Aorta (tissue), 5 donors: ENCODE data around the gene PPFIA4. TPM values are rescaled to one million over a fixed set of nuclear protein-coding genes. Genes with fewer than 3 reads are reported as not detected.

ENCODE experiments used
- ATAC-seq: fragments of 200-7000 bp; cut with Tn5 transposase; one replicate; pipeline ENCODE4 v1.9.1; 2022; ENCODE audit warnings: moderate library complexity; ENCODE audit not compliant: low FRiP score
- DNase-seq, 2 donors: peaks; one replicate each; pipeline ENCODE4 v3.0.0-alpha.2; 2020
- H3K27ac ChIP-seq, 2 donors: one replicate each; pipeline ENCODE4 v1.5.1; 2013; ENCODE audit warnings: low read length in 2 of 2, mild to moderate bottlenecking in 2 of 2, moderate library complexity in 2 of 2, control low read depth in 1 of 2, inconsistent platforms in 1 of 2, low read depth in 1 of 2
- H3K27me3 ChIP-seq, 2 donors: one replicate each; pipeline ENCODE4 v1.6.1; 2013; ENCODE audit warnings: control low read depth in 1 of 2, low read length in 1 of 2, mild to moderate bottlenecking in 1 of 2, moderate library complexity in 1 of 2; ENCODE audit not compliant: insufficient read depth in 2 of 2, control insufficient read depth in 1 of 2
- H3K36me3 ChIP-seq, 2 donors: one replicate each; pipeline ENCODE4 v1.6.1; 2013; ENCODE audit warnings: control low read depth in 1 of 2, low read length in 1 of 2, mild to moderate bottlenecking in 1 of 2; ENCODE audit not compliant: insufficient read depth in 2 of 2, control insufficient read depth in 1 of 2
- H3K4me1 ChIP-seq, 2 donors: one replicate each; pipeline ENCODE4 v1.6.1; 2013; ENCODE audit warnings: low read length in 2 of 2, control low read depth in 1 of 2, mild to moderate bottlenecking in 1 of 2, moderate library complexity in 1 of 2; ENCODE audit not compliant: insufficient read depth in 2 of 2, control insufficient read depth in 1 of 2
- H3K4me3 ChIP-seq, 2 donors: one replicate each; pipeline ENCODE4 v1.5.1; 2013; ENCODE audit warnings: low read length in 2 of 2, control low read depth in 1 of 2, mild to moderate bottlenecking in 1 of 2
- H3K9me3 ChIP-seq: one replicate; pipeline ENCODE4 v1.6.1; 2013; ENCODE audit warnings: mild to moderate bottlenecking, low read length; ENCODE audit not compliant: control insufficient read depth
- WGBS, 2 donors: extraction: QIAGEN DNeasy Blood & Tissue Kit; methylation state at CpG; one replicate each; pipeline ENCODE4 v1.1.7; 2013; 5-methylcytosine and 5-hydroxymethylcytosine counted together
- intact Hi-C, 2 donors: fragments of 100-400 bp; cut with DNase I; formaldehyde crosslinking; loops; one replicate each; pipeline versions ENCODE4 v1.14.2 to v1.15.0; 2022
- polyA plus RNA-seq, 2 donors: library from polyadenylated mRNA; stranded (reverse); fragments of 200-250 nt; gene quantifications; one replicate each; pipeline ENCODE4 v1.2.3, GENCODE V29; 2013
- total RNA-seq, 2 donors: library from RNA; stranded (reverse); fragmentation: NEBNext Ultra II Directional; extraction: Animal tissue kit (Norgen Biotek cat#: 25700); gene quantifications; one replicate each; pipeline ENCODE4 v1.2.1, GENCODE V29; 2021
- donor health status: healthy with polysubstance abuse.
- donor health status: Bipolar disorder and iron deficiency.
- donor health status: DM: no; HTN: no; CAD: no.
- donor health status: DM: no; HTN: no; CAD: no.
- donor health status: DM: yes; HTN: yes; CAD: no.

PPFIA4 gene
- total and polyA plus RNA-seq, 4 donors: 3.3 to 22.7 (median 13.0) TPM

DNA sequence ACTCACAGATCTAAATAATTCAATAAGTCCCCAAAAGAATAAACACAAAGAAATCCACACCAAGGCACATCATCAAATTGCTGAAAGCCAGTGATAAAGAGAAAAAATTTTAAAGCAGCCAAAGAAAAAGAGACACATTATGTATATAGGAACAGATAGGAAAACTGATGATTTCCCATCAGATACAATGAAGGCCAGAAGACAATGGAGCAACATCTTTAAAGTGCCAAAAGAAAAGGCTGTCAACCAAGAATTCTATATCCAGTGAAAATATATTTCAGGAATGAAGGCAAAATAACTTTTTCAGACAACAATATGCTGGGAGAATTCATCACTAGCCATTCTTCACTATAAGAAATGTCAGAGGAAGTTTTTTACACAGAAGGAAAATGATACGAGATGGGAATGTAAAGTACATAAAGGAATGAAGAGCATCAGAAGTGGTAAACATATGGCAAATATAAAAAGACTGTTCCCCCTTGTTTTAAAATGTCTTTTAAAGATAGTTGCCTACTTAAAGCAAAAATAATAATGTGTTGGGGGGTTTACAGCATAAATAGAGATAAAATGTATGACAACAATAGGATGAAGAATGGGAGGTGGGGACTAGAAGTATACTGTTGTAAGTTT lies 68.9 kb downstream of the PPFIA4 start:
- no peak for DNase-seq
- Histone ChIP-seq H3K36me3 (no peaks in the 10 kb centered on the region), H3K9me3 (peaks cover 2% of the 10 kb centered on the region), H3K4me1 (no peaks in the 10 kb centered on the region), H3K27me3 (no peaks in the 10 kb centered on the region), H3K4me3 (no peak overlapping the region), H3K27ac (no peak overlapping the region)
- no peak for ATAC-seq
- 88 to 94% methylated on average over 1 of the region's 1 CpG for WGBS, 2 donors
- intact Hi-C loops: no loop called here

DNA sequence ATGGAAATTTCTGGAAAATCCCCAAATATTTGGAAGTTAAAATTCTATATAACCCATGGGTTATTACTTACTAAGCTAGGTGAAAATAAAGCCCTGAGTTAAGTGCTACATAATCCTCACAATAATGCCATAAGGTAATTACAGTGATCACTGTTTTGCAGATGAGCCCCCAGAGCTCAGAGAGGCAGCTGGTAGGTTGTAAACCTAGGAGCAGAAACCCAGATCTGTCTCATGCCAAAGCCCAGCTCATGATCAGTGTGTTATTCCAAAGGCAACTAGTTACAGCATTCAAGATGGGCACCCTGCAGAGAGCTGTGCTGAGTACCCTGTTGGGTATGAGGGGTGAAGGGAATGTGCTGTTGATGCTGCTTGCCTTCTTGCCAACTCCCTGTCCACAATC lies 70.3 kb downstream of the PPFIA4 start:
- intact Hi-C loops: no loop called here

DNA sequence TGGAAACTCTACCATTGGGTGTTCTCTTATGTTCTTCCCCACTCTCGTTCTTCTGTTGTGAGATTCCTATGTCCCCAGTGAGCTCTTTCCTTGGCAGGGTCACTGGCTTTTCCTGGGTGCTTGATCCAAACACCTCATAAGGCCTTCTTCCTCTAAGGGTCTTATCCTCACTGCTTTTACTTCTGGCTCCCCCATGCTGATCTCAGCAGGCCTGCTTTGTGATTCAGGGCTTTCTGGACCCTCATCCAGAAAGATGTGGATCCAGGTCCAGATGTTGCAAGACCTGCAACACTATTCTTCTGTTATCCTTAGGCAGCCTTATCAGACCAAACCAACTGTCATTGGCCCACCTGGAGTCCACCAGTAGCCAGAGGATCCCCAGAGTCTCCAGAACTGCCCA lies 70.7 kb downstream of the PPFIA4 start:
- Histone ChIP-seq H3K4me3 (no peak overlapping the region), H3K9me3 (peaks cover 2% of the 10 kb centered on the region), H3K36me3 (no peaks in the 10 kb centered on the region), H3K27me3 (no peaks in the 10 kb centered on the region), H3K4me1 (no peaks in the 10 kb centered on the region), H3K27ac (no peak overlapping the region)
- intact Hi-C loops: no loop called here
- DNase-seq: no peak
- ATAC-seq: no peak
- 67 to 81% methylated on average over 1 of the region's 1 CpG for WGBS, 2 donors

More for the DNA sequence above, 70.3 kb downstream of the PPFIA4 start:
- no peaks in the 10 kb centered on the region for H3K27me3 ChIP-seq
- ATAC-seq (no peak), DNase-seq (no peak)
- no peak overlapping the region for H3K27ac ChIP-seq
- H3K4me1 ChIP-seq: no peaks in the 10 kb centered on the region
- no peak overlapping the region for H3K4me3 ChIP-seq
- no peaks in the 10 kb centered on the region for H3K36me3 ChIP-seq
- H3K9me3 ChIP-seq: peaks cover 2% of the 10 kb centered on the region

DNA sequence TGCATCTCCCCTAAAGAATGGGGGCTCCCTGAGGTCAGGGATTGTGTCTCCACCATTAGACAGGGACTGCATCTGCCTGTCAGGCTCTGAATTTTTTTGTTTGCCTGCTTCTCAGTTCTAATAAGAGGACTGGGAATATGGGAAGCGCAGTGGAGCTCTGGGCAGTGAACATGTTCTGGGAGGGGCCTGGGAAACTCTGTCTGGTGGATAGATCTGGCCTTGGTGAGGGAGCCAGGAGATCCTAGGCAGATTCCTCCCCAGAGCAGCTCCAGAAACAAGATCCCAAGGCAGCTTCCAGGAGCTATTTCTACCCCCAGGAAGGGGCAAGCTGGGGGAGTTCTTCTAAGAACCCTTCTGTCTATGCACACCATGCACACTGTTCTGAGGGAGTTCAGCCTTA lies 72.2 kb downstream of the PPFIA4 start:
- intact Hi-C loops: no loop called here
- DNase-seq (no peak), ATAC-seq (no peak)
- Histone ChIP-seq H3K27me3 (no peaks in the 10 kb centered on the region), H3K4me3 (no peak overlapping the region), H3K4me1 (no peaks in the 10 kb centered on the region), H3K9me3 (peaks cover 2% of the 10 kb centered on the region), H3K27ac (no peak overlapping the region), H3K36me3 (no peaks in the 10 kb centered on the region)
- WGBS, 2 donors: 78 to 85% methylated on average over 1 of the region's 1 CpG

DNA sequence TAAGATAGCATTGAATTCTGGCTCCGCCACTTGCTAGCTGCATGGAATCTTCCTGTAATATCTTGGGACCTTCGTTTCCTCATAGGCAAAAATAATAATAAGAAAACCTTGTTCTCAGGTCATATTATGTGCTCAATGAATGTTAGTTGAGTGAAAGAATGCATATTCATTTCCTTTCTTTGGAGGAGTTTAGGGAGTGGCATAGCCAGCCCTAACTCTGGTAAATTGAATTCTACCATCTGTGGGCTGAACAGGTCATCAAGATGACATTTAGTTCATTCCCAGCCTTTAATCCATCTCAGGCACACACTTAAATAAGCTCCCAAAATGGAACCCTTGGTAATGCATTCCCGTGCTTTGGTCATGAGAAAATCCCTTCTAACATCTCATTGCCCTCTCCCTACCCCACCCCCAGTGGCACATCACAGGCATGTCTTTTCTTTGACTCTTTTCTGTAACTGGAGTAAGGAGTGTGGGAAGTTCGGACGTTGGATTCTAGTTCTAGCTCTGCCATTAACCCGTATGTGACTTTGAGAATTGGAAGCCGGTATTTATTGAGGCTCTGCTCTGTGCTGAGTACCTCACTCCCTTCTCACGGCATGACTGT lies 72.7 kb downstream of the PPFIA4 start:
- no peaks in the 10 kb centered on the region for H3K4me1 ChIP-seq
- no peak for ATAC-seq
- no peaks in the 10 kb centered on the region for H3K27me3 ChIP-seq
- H3K27ac ChIP-seq: no peak overlapping the region
- no peaks in the 10 kb centered on the region for H3K36me3 ChIP-seq
- WGBS, 2 donors: 69 to 77% methylated on average over 8 of the region's 8 CpGs
- intact Hi-C loops: no loop called here
- peaks cover 2% of the 10 kb centered on the region for H3K9me3 ChIP-seq
- DNase-seq: no peak
- no peak overlapping the region for H3K4me3 ChIP-seq

DNA sequence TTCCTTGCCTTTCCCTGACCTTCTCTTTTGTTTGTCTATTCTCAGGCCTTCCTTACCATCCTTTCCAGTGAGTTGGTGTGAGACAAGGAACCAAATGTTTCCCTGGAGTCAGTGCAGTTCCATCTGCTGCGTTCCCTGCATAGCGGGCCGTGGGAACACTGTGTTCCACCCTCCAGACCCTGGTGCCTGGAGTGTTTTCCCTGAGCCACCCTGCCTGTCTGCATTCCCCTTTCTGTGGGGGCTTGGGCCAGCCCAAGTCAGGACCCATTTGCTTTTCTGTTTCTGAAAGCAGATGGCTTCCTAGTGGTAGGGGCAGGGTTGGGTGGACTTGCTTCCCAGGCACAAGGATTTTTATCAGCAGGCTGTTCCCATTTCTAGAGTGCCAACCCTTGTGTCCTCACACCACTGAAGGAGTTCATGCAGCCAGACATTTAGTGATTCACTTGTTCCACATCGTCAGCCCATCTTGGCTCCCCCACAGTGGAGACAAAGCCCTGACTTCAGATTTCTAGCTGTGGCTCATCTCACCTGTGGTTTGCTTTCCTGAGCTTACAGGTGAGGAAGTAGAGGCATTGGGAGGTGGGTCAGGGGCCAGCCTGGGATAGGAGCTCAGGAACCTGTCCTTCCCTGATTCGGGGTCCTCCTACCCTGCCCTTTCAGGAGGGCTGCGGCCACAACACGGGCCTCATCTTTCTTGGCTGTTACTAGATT lies 73.7 kb downstream of the PPFIA4 start:
- Histone ChIP-seq H3K27ac (no peak overlapping the region), H3K36me3 (no peaks in the 10 kb centered on the region), H3K4me3 (no peak overlapping the region), H3K9me3 (peaks cover 2% of the 10 kb centered on the region), H3K27me3 (no peaks in the 10 kb centered on the region), H3K4me1 (no peaks in the 10 kb centered on the region)
- 83 to 89% methylated on average over 7 of the region's 7 CpGs for WGBS, 2 donors
- no peak for DNase-seq
- ATAC-seq: no peak
- intact Hi-C loops: no loop called here

DNA sequence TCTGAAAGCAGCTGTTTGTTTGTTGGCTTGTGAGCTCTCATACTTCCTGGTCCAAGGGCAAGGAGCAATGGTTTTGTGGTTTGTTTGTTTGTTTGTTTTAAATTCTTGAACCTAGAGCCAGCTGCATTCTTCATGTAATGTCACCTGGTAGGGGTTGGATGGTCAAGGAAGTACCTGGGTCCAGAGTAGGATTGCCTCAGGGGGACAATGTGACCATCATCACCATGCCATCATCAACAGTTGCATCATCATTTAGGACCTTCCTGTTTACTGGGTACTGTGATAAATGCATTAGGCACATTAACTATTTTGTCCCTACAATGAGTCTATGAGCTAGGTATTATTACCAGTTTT lies 74.2 kb downstream of the PPFIA4 start:
- no peak for DNase-seq
- H3K4me3 ChIP-seq: no peak overlapping the region
- ATAC-seq: no peak
- intact Hi-C loops: no loop called here
- H3K27ac ChIP-seq: no peak overlapping the region
- no peaks in the 10 kb centered on the region for H3K27me3 ChIP-seq
- H3K9me3 ChIP-seq: peaks cover 2% of the 10 kb centered on the region
- no peaks in the 10 kb centered on the region for H3K36me3 ChIP-seq
- no peaks in the 10 kb centered on the region for H3K4me1 ChIP-seq

DNA sequence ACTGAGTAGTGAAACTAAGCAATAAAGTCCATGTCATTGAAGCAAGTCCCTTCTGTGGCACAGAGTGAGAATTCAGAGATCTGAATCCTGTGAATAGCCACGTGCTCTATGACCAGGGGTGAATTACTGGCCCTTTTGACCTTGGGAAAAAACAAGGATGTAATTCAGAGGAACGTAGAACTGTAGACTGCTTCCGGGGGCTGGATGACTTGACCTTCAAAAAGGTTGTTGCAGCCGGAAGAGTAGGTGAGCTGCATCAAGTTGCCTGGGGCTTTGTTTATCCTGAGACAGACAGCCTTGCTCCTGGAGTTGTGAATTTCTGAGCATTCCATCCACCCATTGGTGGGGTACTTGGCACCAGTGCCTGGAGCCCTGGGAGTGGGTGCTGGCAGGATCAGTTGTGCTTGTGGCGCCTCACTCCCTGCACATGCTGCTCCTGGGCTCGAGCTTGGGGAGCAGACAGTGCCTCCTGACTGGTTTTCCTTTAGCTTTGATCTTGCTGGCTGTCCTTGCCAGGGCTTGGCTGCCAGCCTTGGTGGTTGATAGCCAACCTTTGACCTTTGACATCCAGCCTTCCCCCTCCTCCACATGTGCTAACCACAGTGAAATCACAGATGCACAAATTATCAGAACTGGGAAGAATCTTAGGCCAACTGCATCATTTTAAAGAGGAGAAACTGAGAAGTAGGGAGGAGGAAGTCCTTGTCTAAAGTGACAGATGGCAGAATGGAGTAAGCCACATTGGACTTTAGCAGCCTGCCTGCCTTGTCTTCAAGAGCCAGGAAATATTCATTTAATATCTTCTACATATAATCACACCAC lies 75.7 kb downstream of the PPFIA4 start:
- intact Hi-C loops: no loop called here
- WGBS, 2 donors: 64 to 67% methylated on average over 6 of the region's 6 CpGs

More for the DNA sequence above, 75.7 kb downstream of the PPFIA4 start:
- H3K36me3 ChIP-seq: no peaks in the 10 kb centered on the region
- no peaks in the 10 kb centered on the region for H3K27me3 ChIP-seq
- H3K27ac ChIP-seq: no peak overlapping the region
- DNase-seq (no peak), ATAC-seq (no peak)
- H3K9me3 ChIP-seq: peaks cover under 1% of the 10 kb centered on the region
- H3K4me1 ChIP-seq: no peaks in the 10 kb centered on the region
- H3K4me3 ChIP-seq: no peak overlapping the region
